Peyer's patch (tissue), 4 donors: ENCODE results near the gene SC5D.

Source experiments
- CTCF ChIP-seq, 6 experiments: fragments of 450-650 bp in 4 of 6; fragments of 200-600 bp in 2 of 6; sonication (generic) in 1 of 6; IDR thresholded peaks; one replicate each; pipeline ENCODE4 v1.5.1; 2017 to 2019; ENCODE audit warnings: antibody characterized with exemption in 6 of 6, mild to moderate bottlenecking in 3 of 6, moderate library complexity in 1 of 6
- POLR2A ChIP-seq, 2 donors: fragments of 450-650 bp; IDR thresholded peaks; one replicate each; pipeline ENCODE4 v1.5.1; 2017; ENCODE audit warnings: antibody characterized with exemption in 2 of 2, mild to moderate bottlenecking in 2 of 2, moderate library complexity in 2 of 2

GRCh38 chr11:121354192-121354591 lies 61.6 kb downstream of the SC5D start:
- TF ChIP-seq CTCF (IDR thresholded peaks at IDR 0.05): no peak
- no peak for TF ChIP-seq POLR2A (IDR thresholded peaks at IDR 0.05)
